Spleen (tissue), 7 donors: ENCODE data around the gene OLFM1.

ENCODE experiments used
- CTCF ChIP-seq, 11 experiments: fragments of 200-600 bp in 7 of 11; fragments of 450-650 bp in 4 of 11; sonication (generic) in 4 of 11; IDR thresholded peaks in 8 of 11; conservative IDR thresholded peaks in 3 of 11; 1 replicate in 7 of 11; 2 replicates in 4 of 11; pipeline versions ENCODE4 v1.4.0 to v1.8.0; 2016 to 2021; ENCODE audit warnings: antibody characterized with exemption in 11 of 11, inconsistent platforms in 4 of 11, mild to moderate bottlenecking in 1 of 11
- POLR2A ChIP-seq, 3 donors: fragments of 450-650 bp; IDR thresholded peaks; one replicate each; pipeline ENCODE4 v1.5.1; 2017; ENCODE audit warnings: antibody characterized with exemption in 3 of 3, mild to moderate bottlenecking in 1 of 3
- POLR2AphosphoS5 ChIP-seq, 3 donors: sonication (generic); formaldehyde crosslinking; IDR thresholded peaks; one replicate each; pipeline ENCODE4 v1.5.1; 2017; ENCODE audit warnings: antibody characterized with exemption in 3 of 3
- donor health status: DM: no; HTN: no; CAD: no; lungs with moderate emphysema.
- donor health status: DM: no; HTN: no; CAD: no.
- donor health status: DM: no; HTN: no; CAD: no.

- TF ChIP-seq CTCF (IDR thresholded peaks at IDR 0.05 in 8 of 11, conservative IDR thresholded peaks at IDR 0.05 in 3 of 11) (no peak), POLR2AphosphoS5 (IDR thresholded peaks at IDR 0.05) (no peak), POLR2A (IDR thresholded peaks at IDR 0.05) (no peak)
Measured at GRCh38 chr9:135082536-135082935, 4.9 kb upstream of the OLFM1 start.
